ENCODE results near the gene WNT7A.

- TF ChIP-seq REST (IDR thresholded peaks at IDR 0.05; ENCODE audit: low read depth, low read length) (no peak), YY1 (IDR thresholded peaks at IDR 0.05; ENCODE audit: low read depth) (no peak), RXRA (IDR thresholded peaks at IDR 0.05; ENCODE audit: borderline replicate concordance, low read depth) (no peak), GATA2 (CRISPR knock-in tag; IDR thresholded peaks at IDR 0.05) (no peak), EP300 (IDR thresholded peaks at IDR 0.05; ENCODE audit: borderline replicate concordance in 1 of 2, low read depth in 1 of 2, low read length in 1 of 2) (no peak), RAD21 (IDR thresholded peaks at IDR 0.05; ENCODE audit: low read length) (no peak), EZH2phosphoT487 (IDR thresholded peaks at IDR 0.05; ENCODE audit: borderline replicate concordance, low read depth) (no peak), POLR2AphosphoS5 (IDR thresholded peaks at IDR 0.05; ENCODE audit: low read depth, low read length) (no peak), RCOR1 (IDR thresholded peaks at IDR 0.05; ENCODE audit: low read length) (no peak), ZBTB33 (IDR thresholded peaks at IDR 0.05; ENCODE audit: borderline replicate concordance, low read depth) (no peak), TEAD4 (IDR thresholded peaks at IDR 0.05; ENCODE audit: borderline replicate concordance, insufficient read depth) (no peak), NFIC (IDR thresholded peaks at IDR 0.05; ENCODE audit: borderline replicate concordance) (no peak), TAF1 (IDR thresholded peaks at IDR 0.05; ENCODE audit: borderline replicate concordance, low read depth, low read length) (no peak)
- TF ChIP-seq, protein P1, sequence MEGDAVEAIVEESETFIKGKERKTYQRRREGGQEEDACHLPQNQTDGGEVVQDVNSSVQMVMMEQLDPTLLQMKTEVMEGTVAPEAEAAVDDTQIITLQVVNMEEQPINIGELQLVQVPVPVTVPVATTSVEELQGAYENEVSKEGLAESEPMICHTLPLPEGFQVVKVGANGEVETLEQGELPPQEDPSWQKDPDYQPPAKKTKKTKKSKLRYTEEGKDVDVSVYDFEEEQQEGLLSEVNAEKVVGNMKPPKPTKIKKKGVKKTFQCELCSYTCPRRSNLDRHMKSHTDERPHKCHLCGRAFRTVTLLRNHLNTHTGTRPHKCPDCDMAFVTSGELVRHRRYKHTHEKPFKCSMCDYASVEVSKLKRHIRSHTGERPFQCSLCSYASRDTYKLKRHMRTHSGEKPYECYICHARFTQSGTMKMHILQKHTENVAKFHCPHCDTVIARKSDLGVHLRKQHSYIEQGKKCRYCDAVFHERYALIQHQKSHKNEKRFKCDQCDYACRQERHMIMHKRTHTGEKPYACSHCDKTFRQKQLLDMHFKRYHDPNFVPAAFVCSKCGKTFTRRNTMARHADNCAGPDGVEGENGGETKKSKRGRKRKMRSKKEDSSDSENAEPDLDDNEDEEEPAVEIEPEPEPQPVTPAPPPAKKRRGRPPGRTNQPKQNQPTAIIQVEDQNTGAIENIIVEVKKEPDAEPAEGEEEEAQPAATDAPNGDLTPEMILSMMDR (IDR thresholded peaks at IDR 0.05) = no peak
Observed at GRCh38 chr3:13818919-13819318, 61.0 kb downstream of the WNT7A start.

Measured in SK-N-SH (cell line).